Measurements from ENCODE around the gene TGFBR3.

TGFBR3 gene

DNA sequence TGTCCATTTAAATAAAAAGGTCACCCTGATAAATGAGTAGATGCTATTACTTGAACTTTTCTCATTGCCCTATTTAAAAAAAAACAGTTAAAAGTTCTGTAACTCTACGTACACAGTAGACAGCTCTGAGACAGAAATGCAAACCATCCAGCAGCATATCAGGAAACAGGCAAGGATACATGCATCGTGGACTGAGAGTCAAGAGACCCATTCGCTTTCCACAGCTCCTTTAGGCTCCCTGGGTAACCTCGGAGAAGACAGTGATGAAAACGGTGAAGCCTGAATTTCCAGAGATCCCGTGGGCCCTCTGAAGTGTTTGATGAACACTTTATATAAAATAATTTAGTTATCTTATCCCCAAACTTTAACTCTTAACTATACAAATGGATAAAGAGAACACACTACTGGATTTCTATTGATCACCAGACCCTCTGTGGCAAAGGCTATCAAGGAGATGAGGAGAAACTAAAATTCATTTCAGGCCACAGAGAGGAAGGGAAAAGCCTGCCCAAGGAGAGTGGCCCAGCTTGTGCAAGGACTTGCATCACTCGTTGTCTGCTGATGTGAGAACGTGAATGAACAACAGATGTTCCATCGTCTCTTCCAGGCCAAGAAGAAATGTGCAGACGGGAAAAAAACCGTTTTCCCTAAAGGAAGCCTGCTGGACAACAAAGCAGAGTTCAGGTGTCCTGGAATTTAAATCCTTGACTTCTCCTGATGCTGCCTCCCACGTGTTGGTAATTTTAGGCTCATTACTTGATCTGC, 131.0 kb downstream of the TGFBR3 start:
- DNase-seq (ENCODE audit: low spot score): no peak

DNA sequence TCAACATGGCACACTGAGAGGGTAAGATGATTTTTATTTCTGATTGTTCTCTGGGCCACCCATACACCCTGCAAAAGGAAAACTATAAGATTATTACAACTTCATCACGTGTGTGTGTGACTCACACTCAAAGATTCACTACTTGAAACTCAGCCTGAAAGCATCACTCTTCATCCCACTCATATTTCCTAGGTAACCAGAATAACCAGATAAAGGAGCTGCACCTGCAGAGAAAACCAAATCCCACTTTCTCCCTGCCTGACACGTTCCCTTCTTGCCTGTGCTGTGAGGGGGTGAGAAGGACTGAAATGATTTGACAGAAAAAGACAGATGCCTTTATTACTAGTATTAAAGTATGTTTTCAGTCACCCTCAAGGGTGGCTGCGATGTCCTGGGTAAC, 131.6 kb downstream of the TGFBR3 start:
- DNase-seq (ENCODE audit: low spot score): peak; percentile 75

DNA sequence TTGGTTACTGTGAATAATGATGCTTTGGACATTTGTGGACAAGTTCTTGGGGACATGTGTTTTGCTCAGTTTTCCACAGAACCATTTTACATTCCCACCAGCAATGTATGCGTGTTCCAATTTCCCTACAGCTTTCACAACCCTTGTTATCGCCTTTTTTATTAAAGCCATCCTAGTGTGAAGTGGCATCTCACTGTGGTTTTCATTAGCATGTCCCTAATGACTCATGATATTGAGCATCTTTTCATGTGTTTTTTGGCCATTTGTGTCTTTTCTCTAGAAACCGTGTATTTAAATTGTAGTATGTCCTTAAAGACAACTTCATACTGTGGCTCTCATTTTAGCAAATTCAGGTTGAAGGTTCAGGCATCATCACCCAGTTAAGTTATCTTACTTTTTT, 132.1 kb downstream of the TGFBR3 start:
- no peak for DNase-seq (ENCODE audit: low spot score)

DNA sequence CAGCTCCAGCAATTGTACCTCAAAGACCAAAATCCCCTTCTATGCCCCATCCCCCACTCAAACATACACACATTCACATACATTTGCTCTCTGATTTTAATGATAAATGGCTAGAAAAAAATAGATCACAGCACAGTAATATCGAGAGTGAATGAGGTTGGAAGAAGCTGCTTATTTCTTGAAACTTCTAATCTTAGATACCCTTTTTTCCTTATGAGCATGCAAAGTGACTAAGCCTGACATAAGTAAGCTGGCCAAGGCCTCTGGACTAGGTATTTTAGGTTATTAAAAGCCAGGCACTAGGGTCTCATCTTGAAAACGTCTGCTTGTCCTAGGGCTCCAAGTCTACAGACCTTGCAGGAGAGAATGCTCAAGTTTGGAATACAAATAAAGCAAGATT, 133.6 kb downstream of the TGFBR3 start:
- no peak for DNase-seq (ENCODE audit: low spot score)

DNA sequence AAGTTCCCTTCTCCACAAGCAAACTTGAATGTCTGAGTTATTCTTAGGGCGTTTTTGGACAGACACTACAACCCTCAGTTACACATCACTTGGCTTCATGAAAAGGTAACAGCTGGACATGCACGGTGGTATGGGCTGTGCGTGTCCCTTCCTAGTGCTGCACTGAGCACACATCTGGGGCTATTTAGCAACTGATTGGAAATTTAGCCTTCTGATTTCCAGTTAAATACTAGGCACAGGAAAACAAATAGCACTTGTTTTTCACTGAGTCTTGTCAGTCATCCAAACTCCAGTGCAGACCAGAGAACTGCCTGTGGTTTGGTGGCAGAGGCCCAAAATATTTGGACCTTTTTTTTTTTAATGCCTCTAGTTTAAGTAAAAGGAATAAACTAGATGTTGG, 134.7 kb downstream of the TGFBR3 start:
- DNase-seq (ENCODE audit: low spot score): peak; percentile 66

DNA sequence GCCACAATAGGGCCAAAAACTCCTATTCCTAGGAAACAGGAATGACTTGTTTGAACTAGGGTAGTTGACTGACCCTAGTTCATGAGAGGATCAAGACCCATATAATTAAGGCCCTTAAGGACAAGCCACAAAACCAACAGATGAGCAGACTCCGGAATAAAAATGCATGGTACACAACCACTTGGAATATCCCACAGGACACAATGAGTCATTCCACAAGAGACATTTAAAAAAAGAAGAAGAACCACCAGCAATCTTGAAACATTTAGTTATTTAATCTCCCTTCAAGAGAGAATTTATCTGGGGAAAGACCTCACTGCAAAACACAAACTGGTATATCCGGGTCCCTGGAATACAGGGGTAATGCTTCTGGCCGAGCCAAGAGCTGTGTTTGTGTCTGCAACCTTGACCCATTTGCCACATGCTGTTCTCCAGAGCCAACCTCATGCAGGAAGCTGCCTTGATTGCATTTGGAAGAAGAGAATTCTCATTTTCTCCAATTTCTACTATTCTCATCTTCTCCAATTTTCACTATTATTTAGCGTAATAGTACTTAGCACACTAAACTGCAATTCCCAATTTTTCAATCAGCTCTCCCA, 135.5 kb downstream of the TGFBR3 start:
- no peak for DNase-seq (ENCODE audit: low spot score)

DNA sequence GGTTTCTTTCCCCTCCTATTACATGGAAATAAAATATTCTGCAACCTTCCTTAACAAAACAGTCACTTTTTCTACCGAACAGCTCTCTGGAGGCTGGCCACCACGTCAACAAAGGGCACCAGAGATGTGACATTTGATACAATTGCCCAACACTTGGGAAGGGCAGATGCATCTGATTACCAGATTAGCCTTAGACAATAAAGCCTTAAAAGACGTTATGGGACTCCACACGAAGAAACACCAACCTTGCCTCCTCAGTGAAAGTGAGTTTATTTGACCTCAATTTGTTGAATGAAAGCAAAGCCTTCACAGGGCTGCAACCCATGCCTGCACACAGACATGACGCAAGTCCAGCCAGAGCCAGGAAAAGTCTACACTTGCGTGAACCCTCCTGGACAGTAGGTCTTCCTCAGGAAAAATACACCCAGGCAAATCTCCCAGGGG, 136.1 kb downstream of the TGFBR3 start:
- DNase-seq (ENCODE audit: low spot score): no peak

DNA sequence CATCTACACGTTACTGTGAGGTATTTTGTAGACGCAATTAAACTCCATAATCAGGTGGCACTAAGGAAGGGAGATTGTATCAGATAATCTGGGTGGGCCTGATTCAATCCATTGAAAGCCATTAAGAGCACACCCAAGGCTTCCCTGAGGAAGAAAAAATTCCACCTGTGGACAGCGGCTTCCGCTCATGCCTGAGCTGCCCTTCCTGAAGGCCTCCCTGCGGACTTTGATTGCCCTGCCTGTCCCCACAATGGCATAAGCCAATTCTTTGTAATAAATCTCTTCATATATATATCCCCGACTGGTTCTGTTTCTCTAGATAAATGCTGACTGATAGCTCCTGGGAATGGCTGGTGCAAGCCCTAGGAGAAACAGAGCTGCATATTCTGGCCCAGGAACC, 138.3 kb downstream of the TGFBR3 start:
- no peak for DNase-seq (ENCODE audit: low spot score)

DNA sequence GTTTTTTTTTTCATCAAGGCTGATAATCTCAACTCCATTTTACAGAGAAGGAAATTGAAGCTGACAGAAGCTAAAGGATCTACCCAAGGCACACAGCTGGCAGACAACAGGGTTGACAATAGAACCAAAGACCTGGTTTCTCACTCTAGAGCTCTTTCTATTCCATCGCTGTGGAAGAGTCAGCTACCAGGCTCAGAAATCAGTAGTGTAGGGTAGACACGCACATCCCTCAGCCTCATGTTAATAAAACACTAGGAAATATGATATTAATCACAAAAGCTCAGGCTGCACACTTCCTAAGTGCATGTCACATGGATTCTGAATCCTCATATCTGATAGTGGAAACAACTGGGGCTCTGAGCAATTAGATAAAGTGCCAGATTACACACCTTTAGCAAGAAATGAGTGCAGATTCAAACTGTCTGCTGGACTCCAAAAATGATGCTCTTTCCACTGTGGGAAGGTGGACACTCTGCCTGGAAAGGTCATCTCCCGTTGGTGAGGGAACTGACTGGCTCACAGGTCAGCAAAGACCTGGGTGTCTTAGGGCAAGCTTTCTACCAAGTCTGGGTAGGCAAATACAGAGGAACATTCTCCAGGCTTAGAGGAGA, 139.1 kb downstream of the TGFBR3 start:
- DNase-seq (ENCODE audit: low spot score): no peak

DNA sequence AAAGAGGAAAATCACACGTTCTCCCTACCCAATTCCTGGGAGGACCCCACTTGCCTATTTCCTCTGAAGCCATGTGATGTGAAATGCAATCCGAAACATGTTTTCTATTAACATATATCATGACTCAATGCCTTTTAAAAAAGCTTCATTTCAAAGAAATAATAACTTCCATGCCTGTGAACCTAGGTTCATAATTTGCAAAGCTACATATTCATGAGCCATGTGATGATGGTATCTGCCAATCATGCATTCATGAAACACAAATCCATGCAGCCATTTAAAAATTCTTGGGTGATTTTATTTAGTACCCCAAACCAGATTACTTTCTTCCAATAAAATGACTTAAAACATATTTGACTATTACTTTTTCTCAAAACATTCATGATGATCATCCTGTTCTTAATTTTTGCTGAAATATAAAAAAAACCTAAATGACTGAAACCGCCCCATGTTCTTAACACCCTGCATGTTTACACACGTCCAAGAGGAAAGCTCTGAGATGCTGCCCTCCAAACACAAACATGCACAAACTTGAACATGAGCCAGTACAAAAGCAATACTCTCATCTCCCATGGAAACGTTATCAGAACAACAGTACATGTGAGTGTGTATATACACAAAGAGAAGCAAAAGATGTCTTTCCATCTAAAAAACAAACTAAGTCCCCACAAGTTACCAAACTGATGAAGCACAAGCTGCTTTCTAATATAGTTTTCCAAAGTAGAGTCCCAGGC, 140.1 kb downstream of the TGFBR3 start:
- DNase-seq (ENCODE audit: low spot score): no peak

DNA sequence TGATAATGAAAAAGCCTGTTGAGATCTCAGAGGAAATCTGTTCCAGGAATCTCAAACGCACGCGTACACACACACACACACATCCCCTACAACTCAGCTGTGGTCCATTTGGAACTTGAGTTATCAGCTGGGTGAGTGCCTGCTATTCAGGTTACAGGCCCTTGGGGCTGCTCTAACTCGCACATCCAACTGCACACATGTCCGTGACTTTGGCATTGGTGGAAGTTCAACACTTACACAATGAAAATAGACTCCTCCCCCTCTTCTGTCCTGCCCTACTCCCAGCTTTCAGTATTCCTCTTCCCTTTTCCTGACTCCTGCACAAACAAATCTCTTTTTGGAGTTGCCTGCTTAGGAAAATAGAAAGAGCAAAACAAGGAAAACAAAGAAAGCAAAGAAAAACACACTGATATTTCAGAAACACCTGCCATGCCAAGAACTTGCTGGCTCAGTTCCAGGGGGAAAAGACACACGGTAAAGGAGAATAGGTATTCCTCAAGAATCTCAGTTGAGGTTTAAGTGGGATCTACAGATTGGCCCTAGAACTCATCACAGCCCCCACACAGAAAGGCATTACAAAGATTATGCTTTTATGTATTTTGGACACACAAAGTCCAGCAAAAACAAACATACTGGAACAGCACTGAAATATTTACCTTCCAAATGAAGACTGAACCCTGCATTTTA, 140.9 kb downstream of the TGFBR3 start:
- DNase-seq (ENCODE audit: low spot score): no peak

DNA sequence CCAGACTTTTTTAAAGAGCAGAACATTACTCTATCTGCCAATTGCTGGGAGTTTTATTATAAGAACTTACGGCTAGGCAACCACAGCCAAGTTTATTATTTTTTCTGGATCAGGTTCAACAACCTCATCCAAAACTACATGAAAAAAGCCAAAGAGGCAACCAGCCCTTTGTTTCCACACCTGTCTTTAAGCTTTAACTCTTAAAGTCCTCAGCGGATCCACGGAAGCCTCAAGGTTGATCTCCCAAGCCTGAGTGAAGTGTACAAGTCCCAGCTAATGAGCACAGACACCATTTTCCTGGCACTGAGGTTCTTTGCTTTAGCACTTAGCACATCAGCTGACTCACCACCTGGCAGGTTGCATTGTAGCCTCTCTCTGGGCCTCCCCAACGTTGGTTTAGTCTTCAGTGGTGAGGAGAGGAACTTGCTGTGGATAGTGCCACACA, 143.1 kb downstream of the TGFBR3 start:
- DNase-seq (ENCODE audit: low spot score): no peak

DNA sequence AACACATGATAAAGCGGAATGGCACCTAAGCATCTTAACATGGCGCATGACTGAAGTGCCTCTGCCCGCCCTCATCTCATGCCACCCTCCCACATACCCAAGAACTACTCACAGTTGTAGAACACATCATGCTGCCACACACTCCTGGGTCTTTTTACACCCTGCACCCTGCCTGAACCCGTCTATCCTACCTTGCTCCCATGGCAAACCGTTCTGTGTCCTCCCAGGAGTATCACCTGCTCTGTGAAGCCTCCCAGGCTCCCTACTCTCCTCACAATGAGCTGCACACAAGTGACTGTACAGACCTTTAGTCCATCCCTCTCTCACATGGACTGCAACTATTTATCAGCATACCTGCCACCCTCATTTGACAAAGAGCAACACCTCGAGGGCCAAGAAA, 144.0 kb downstream of the TGFBR3 start:
- DNase-seq (ENCODE audit: low spot score): no peak

DNA sequence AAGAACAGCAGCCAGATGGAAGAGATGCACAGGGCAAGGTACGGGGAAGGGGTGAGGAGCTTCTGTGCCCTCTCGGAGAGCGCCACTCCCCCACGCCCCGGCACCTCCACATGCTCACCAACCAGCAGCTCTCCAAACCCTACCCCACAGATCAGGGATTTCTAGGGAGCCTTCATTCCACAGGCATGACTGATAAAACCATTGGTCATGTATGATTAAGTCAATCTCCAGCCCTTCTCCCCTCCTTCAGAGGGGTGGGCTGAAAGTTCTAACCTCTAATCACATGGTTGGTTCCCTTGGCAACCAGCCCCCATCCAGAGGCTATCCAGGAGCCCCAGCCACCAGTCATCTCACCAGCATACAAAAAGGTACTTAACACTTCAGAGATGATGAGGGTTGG, 144.7 kb downstream of the TGFBR3 start:
- DNase-seq (ENCODE audit: low spot score): no peak

DNA sequence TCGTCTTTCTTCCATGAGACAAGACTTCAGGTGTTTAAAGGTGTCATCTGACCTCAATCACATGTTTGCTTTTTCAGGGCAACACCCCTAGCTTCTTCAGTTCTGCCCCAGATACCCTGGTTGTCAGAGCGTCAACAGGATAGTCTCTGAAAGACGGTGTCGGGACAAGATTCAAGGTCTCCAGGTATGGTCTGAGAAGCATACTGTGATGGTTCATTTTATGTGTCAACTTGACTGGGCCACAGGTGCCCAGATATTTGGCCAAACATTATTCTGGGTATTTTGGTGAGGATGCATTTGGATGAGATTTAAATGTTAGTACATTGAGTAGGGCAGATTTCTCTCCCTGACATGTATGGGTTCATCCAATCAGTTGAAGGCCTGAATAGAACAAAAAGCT, 148.3 kb downstream of the TGFBR3 start:
- DNase-seq (ENCODE audit: low spot score): no peak

DNA sequence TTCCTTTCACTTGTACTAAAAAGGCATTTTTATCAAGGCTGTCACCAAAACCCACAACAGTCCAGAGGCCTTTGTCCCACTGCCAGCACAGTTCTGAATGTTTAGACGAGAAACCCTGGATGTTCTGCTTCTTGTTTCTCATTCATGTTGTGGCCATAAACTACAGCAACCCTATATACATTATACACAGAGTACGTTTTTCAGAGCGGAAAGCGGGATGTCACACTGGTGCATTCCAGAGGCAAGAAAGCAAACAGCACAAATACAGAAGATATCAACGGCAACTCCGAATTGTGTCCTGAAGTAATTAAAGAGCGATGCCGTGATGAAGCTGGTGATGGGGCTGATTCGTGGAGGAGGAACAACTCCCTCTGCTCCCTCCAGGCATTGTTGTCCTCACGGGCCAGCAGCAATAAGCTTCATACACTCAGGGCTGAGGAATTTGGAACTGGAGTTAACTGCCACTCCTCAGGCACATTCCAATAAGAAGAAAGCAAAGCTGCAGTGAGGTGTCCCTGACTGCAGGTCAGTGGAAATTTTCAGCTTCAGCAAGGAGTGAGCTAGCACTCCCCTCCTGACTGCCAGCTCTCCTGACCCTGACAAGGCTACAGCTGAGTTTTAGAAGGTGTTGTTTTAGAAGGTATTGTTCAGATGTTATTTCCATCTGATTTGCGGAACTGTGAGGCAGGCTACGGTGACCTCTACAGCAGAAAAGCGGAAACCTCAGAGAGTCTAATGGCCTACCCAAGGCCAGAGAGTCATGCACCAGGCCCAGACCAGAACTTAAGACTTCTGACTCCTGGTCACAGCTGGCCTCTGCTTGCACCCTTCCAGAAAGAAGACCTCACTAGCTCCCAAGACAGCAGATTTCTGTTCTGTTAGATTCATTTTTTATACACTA, 149.0 kb downstream of the TGFBR3 start:
- DNase-seq (ENCODE audit: low spot score): no peak

DNA sequence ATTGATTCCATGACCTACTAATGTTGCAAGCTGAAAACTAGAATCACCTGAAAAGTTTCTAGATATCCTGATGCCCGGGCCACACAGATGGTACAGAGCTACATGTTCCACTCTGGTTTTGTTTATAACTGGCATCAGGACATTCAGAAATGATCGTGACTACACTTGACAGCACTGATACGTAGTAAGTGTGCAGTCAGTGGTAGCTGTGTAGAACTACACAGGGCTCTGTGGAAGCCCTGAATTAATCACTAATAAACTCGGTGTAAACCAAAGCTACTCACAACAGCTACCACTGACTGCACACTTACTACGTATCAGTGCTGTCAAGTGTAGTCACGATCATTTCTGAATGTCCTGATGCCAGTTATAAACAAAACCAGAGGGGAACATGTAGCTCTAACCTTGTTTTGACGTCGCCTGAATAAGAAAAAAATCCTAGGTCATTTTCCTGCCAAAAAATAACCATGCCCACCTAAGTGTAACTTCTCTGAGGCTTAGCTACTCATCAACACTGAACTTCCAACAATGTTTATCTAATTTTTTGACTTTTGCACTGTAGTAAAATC, 149.7 kb downstream of the TGFBR3 start:
- DNase-seq (ENCODE audit: low spot score): no peak

DNA sequence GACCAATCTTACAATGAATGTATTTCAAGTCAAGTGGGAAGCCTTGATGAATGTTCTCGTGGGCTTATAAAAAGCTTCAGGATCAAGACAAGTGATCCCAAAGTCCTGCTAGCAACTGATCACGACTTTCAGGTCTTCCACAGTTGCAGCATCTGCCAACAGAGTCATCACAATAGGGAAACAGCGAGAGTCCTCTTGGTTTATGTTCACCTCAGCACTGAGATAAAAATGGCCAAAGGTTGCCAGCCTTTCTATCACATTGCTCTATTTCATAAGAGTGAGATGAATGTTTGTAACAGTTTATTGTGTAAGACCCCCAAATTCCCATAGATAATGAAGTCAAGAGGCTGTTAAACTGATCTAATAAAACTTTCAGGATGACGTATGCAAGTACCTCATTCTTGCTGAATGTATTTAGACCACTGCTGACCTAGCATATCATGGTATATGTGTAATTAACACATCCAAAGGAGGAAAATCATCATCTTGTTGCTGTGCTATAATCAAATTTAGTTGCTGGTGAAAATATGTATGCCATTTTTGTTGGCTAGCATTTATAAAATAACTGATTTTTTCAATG, 150.6 kb downstream of the TGFBR3 start:
- no peak for DNase-seq (ENCODE audit: low spot score)

DNA sequence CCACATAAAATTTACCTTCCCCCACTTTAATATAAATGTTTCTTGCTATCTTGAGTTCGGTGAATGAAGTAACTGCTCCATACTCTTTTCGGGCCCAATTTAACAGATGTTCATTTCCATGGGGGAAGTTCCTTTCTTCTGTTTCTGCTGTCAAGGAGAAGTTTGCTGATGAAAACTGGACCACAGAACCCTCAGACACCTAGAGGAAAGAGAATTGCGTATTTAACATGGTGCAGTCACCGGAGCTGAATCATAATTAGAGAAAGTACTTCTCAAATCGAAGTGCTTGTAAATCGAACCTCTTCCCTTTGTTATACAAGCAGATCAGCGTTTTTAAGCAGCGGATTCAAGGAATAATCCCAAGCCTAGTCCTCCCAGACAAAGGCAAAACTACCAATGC, 151.2 kb downstream of the TGFBR3 start:
- DNase-seq (ENCODE audit: low spot score): no peak

DNA sequence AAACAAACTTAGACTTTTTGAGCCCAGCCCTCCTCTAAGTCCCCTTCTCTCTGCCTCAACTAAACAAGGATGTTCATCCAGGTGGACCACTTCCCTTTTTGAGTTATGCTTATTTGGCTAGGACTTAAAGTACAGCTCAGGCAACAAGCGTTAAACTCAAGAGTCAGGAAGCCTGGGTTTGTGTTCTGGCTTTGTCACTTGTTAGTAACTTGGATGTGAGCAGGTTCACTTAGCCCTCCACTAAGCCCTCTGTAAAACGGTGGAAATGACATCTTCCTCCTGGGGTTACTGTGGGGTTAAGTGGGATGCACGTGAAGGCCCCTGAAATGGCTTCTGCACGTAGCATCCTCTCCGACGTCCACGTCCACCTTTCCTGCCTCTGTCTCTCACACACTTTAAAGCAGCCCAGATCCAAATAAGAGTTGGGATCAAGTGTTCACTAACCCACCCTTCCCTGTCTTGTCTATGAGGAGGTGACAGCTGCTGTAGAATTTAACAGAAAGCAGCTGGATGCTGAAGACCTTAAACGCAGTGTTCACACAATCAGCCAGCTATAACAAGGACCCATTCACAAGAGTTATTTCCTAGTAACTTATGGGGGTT, 152.7 kb downstream of the TGFBR3 start:
- DNase-seq (ENCODE audit: low spot score): no peak

Data from putamen (tissue), 1 donor.